Mesenchymal stem cell (in vitro differentiated cells and primary cell): ENCODE measurements around the gene ARL13B.

ENCODE experiments used
- DNase-seq: peaks from one replicate; pipeline ENCODE4 v3.0.0-alpha.2; 2013
- H2AFZ ChIP-seq: one replicate; pipeline ENCODE4 v1.6.1; 2013; ENCODE audit warnings: low read depth, mild to moderate bottlenecking, control low read depth, inconsistent platforms, low read length, moderate library complexity
- H2AK5ac ChIP-seq: 2 replicates; pipeline ENCODE4 v1.6.1; 2013; ENCODE audit warnings: low read length, moderate library complexity, mild to moderate bottlenecking, inconsistent platforms; ENCODE audit not compliant: severe bottlenecking
- H2BK120ac ChIP-seq: one replicate; pipeline ENCODE4 v1.6.1; 2013; ENCODE audit warnings: low read depth, mild to moderate bottlenecking, inconsistent platforms, low read length, moderate library complexity
- H2BK12ac ChIP-seq, 2 experiments: one replicate each; pipeline ENCODE4 v1.6.1; 2013; ENCODE audit warnings: inconsistent platforms in 2 of 2, low read length in 2 of 2, mild to moderate bottlenecking in 2 of 2, moderate library complexity in 2 of 2, control low read depth in 1 of 2
- H2BK15ac ChIP-seq: one replicate; pipeline ENCODE4 v1.6.1; 2013; ENCODE audit warnings: mild to moderate bottlenecking, low read depth, inconsistent platforms; ENCODE audit not compliant: poor library complexity, severe bottlenecking
- H2BK5ac ChIP-seq: 2 replicates; pipeline ENCODE4 v1.6.1; 2013; ENCODE audit warnings: low read depth, mild to moderate bottlenecking, low read length, control low read depth, inconsistent platforms; ENCODE audit not compliant: poor library complexity, severe bottlenecking
- H3K14ac ChIP-seq, 2 experiments: one replicate each; pipeline ENCODE4 v1.6.1; 2013; ENCODE audit warnings: inconsistent platforms in 2 of 2, low read length in 2 of 2, control low read depth in 1 of 2, mild to moderate bottlenecking in 1 of 2, moderate library complexity in 1 of 2
- H3K18ac ChIP-seq, 2 experiments: one replicate each; pipeline ENCODE4 v1.6.1; 2013; ENCODE audit warnings: inconsistent platforms in 2 of 2, low read length in 2 of 2, control low read depth in 1 of 2, low read depth in 1 of 2, mild to moderate bottlenecking in 1 of 2
- H3K23ac ChIP-seq, 2 experiments: one replicate each; pipeline ENCODE4 v1.6.1; 2013; ENCODE audit warnings: inconsistent platforms in 2 of 2, low read length in 2 of 2, mild to moderate bottlenecking in 2 of 2, moderate library complexity in 2 of 2, control low read depth in 1 of 2
- H3K27ac ChIP-seq: 2 replicates; pipeline ENCODE4 v1.5.1; 2013; ENCODE audit warnings: mild to moderate bottlenecking, moderate library complexity, low read length, control low read depth, inconsistent platforms; ENCODE audit not compliant: poor library complexity, severe bottlenecking
- H3K27me3 ChIP-seq, 2 experiments: 2 replicates each; pipeline versions ENCODE4 v1.6.1 to v1.7.0; 2013; ENCODE audit warnings: low read length in 2 of 2, mild to moderate bottlenecking in 2 of 2, moderate library complexity in 2 of 2, control low read depth in 1 of 2, inconsistent platforms in 1 of 2; ENCODE audit not compliant: control insufficient read depth in 1 of 2, insufficient read depth in 1 of 2
- H3K36me3 ChIP-seq, 2 experiments: 2 replicates each; pipeline versions ENCODE4 v1.6.1 to v1.7.0; 2013; ENCODE audit warnings: low read length in 2 of 2, control low read depth in 1 of 2, inconsistent platforms in 1 of 2, low read depth in 1 of 2, mild to moderate bottlenecking in 1 of 2; ENCODE audit not compliant: insufficient read depth in 2 of 2, control insufficient read depth in 1 of 2
- H3K4ac ChIP-seq, 2 experiments: one replicate each; pipeline ENCODE4 v1.6.1; 2013; ENCODE audit warnings: inconsistent platforms in 2 of 2, low read length in 2 of 2, mild to moderate bottlenecking in 2 of 2, moderate library complexity in 2 of 2, control low read depth in 1 of 2, low read depth in 1 of 2
- H3K4me1 ChIP-seq: 2 replicates; pipeline ENCODE4 v1.6.1; 2013; ENCODE audit warnings: low read depth, low read length, control low read depth; ENCODE audit not compliant: control insufficient read depth, insufficient read depth
- H3K4me2 ChIP-seq: 2 replicates; pipeline ENCODE4 v1.6.1; 2013; ENCODE audit warnings: low read length, mild to moderate bottlenecking, inconsistent platforms; ENCODE audit not compliant: poor library complexity, severe bottlenecking
- H3K4me3 ChIP-seq, 2 experiments: 2 replicates each; pipeline versions ENCODE4 v1.5.1 to v1.7.0; 2013; ENCODE audit warnings: low read length in 2 of 2, mild to moderate bottlenecking in 2 of 2, control low read depth in 1 of 2, low read depth in 1 of 2; ENCODE audit not compliant: insufficient read depth in 1 of 2
- H3K79me1 ChIP-seq: replicated peaks from 2 replicates; pipeline ENCODE4 v1.6.1; 2013; ENCODE audit warnings: mild to moderate bottlenecking, control low read depth, low read length, inconsistent platforms; ENCODE audit not compliant: poor library complexity, severe bottlenecking
- H3K9ac ChIP-seq: 2 replicates; pipeline ENCODE4 v1.7.0; 2013; ENCODE audit warnings: mild to moderate bottlenecking, low read length, moderate library complexity
- H3K9me3 ChIP-seq: 2 replicates; pipeline ENCODE4 v1.7.0; 2013; ENCODE audit warnings: mild to moderate bottlenecking, low read length; ENCODE audit not compliant: control insufficient read depth
- H4K8ac ChIP-seq: one replicate; pipeline ENCODE4 v1.6.1; 2013; ENCODE audit warnings: inconsistent platforms, mild to moderate bottlenecking, low read length, moderate library complexity
- H4K91ac ChIP-seq: one replicate; pipeline ENCODE4 v1.6.1; 2013; ENCODE audit warnings: mild to moderate bottlenecking, low read length, inconsistent platforms
- WGBS: methylation state at CpG from one replicate; pipeline ENCODE4 v1.1.7; 2013; ENCODE audit warnings: mixed read lengths; 5-methylcytosine and 5-hydroxymethylcytosine counted together

ARL13B gene

DNA sequence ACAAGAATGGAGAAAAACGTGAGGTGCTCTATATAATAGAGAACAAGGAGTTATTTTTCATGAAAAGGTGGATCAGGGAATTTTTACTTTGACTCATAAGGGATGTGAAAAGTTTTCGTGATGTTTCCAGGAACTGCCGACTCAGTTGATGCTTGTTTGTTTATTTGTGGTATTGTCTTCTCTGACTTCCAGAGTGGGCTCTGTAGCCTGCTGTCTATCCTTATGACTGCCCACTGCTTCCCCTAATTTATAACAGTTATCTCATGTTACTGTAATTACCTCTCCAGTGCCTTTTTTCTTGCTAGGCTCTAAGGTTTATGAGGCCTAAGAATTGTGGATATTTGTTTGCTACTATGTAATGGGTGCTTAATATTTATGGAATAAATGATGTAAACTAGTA lies 12.3 kb downstream of the ARL13B start:
- 46% methylated on average over 3 of the region's 3 CpGs for WGBS
- no peak overlapping the region for H3K23ac ChIP-seq

DNA sequence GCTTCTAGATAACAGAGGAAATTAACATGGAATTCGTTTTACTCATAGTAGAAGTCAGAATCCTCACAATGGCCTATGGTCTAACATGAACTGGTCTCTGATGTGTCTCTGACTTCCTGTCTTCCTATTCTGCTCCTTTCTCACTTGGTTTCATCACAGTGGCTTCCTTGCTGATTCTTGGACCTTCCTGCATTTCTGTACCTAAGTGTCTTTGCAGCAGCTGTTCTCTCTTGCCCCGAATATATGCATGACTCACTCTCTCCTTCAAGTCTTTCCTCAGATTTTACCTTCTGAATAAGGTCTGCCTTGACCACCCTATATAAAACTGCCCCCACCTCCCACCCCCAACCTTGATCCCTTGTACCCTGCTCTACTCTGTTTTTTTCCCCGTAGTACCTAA lies 14.1 kb downstream of the ARL13B start:
- H2BK5ac ChIP-seq, result no peak overlapping the region
- H2BK120ac ChIP-seq, result no peak overlapping the region
- no peak overlapping the region for H4K91ac ChIP-seq
- no peak overlapping the region for H3K14ac ChIP-seq
- no peak overlapping the region for H3K4ac ChIP-seq
- peak; percentile 62 for DNase-seq
- no peaks in the 10 kb centered on the region for H3K9me3 ChIP-seq
- H3K36me3 ChIP-seq, result peaks cover 3 to 4% of the 10 kb centered on the region in 2 experiments
- no peak overlapping the region for H2AK5ac ChIP-seq
- H3K27me3 ChIP-seq, result no peaks in the 10 kb centered on the region
- no peak overlapping the region for H3K27ac ChIP-seq
- H2BK12ac ChIP-seq, result no peak overlapping the region
- H3K4me2 ChIP-seq, result no peak overlapping the region
- H3K23ac ChIP-seq, result no peak overlapping the region
- peaks cover 22% of the 10 kb centered on the region for H3K79me1 ChIP-seq
- no peak overlapping the region for H3K4me3 ChIP-seq
- no peak overlapping the region for H2AFZ ChIP-seq
- WGBS, result 30% methylated on average over 2 of the region's 3 CpGs
- H3K18ac ChIP-seq, result no peak overlapping the region
- H3K4me1 ChIP-seq, result no peaks in the 10 kb centered on the region
- H4K8ac ChIP-seq, result no peak overlapping the region
- H3K9ac ChIP-seq, result no peak overlapping the region
- no peak overlapping the region for H2BK15ac ChIP-seq

More for the DNA sequence above, 12.3 kb downstream of the ARL13B start:
- no peaks in the 10 kb centered on the region for H3K27me3 ChIP-seq
- peaks cover 3 to 7% of the 10 kb centered on the region in 2 experiments for H3K36me3 ChIP-seq
- H3K79me1 ChIP-seq, result peaks cover 28% of the 10 kb centered on the region
- no peak overlapping the region for H3K4me2 ChIP-seq
- no peak overlapping the region for H3K18ac ChIP-seq
- peaks cover 4% of the 10 kb centered on the region for H3K4me1 ChIP-seq
- no peak overlapping the region for H2AFZ ChIP-seq
- H3K14ac ChIP-seq, result no peak overlapping the region
- peak; percentile 54 for DNase-seq
- no peak overlapping the region for H2BK12ac ChIP-seq
- no peak overlapping the region for H3K27ac ChIP-seq
- no peak overlapping the region for H2BK5ac ChIP-seq
- no peak overlapping the region for H3K9ac ChIP-seq
- no peak overlapping the region for H2AK5ac ChIP-seq
- H2BK120ac ChIP-seq, result no peak overlapping the region
- H4K8ac ChIP-seq, result no peak overlapping the region
- no peak overlapping the region for H3K4me3 ChIP-seq
- H3K9me3 ChIP-seq, result no peaks in the 10 kb centered on the region
- H3K4ac ChIP-seq, result no peak overlapping the region
- H4K91ac ChIP-seq, result no peak overlapping the region
- H2BK15ac ChIP-seq, result no peak overlapping the region

DNA sequence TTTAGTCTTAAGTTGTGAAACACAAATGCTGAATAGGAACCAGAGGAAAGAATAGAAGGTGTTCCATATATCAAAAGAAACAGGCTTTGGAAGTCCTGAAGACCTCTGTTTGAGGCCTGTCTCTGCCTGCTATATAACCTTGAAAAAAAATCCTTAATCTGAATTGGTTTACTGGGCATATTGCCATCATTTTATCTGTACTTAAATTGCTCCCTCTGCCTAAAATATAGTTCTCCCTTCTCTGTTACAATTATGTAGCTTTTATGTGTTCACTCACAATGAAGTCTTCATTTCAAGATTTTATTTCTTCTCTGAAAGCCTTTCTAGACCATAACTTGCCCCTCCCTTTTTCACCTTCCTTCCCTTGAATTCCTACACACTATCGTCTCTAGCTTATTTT lies 21.2 kb downstream of the ARL13B start:
- H3K4ac ChIP-seq, result no peak overlapping the region
- no peak overlapping the region for H3K23ac ChIP-seq
- no peak for DNase-seq
- H3K36me3 ChIP-seq, result peaks cover 4 to 9% of the 10 kb centered on the region in 2 experiments
- no peak overlapping the region for H2BK12ac ChIP-seq
- no peak overlapping the region for H2BK15ac ChIP-seq
- H3K27me3 ChIP-seq, result no peaks in the 10 kb centered on the region
- WGBS, result 100% methylated on average over 1 of the region's 1 CpG
- no peak overlapping the region for H3K18ac ChIP-seq
- no peak overlapping the region for H4K91ac ChIP-seq
- H2BK5ac ChIP-seq, result no peak overlapping the region
- H3K9me3 ChIP-seq, result no peaks in the 10 kb centered on the region
- H3K79me1 ChIP-seq, result peaks cover 8% of the 10 kb centered on the region
- no peak overlapping the region for H3K9ac ChIP-seq
- no peaks in the 10 kb centered on the region for H3K4me1 ChIP-seq
- no peak overlapping the region for H3K4me3 ChIP-seq
- no peak overlapping the region for H2AK5ac ChIP-seq
- H3K27ac ChIP-seq, result no peak overlapping the region
- H2AFZ ChIP-seq, result no peak overlapping the region
- no peak overlapping the region for H3K4me2 ChIP-seq
- no peak overlapping the region for H3K14ac ChIP-seq
- no peak overlapping the region for H2BK120ac ChIP-seq
- no peak overlapping the region for H4K8ac ChIP-seq

DNA sequence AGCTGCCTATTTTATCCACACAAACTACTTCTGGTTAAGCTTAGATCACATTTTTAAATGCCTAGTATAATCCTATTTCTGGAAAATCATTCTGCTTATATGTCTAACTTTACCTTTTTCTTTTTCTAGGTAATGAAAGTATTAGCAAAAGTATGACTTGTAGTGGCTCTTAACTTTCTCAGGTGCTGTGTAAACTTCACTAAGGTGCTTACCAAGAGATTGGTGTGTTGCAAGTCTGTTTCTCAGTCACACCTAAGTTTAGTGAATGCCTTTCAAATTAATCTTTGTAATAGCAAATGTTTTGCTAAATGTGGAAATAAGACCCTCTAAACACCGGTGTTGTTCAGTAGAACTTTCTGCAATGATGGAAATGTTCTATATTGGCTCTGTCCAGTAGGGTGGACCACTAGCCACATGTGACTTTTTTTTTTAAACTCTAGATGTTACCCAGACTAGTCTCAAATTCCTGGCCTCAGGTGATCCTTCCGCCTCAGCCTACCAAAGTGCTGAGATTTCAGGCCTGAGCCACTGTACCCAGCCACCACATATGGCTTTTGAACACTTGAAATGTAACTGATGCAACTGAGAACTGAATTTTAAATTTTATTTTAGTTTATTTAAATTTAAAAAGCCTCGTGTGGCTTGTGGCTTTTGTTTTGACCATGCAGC lies 22.0 kb downstream of the ARL13B start:
- Histone ChIP-seq H3K23ac (no peak overlapping the region), H2BK5ac (no peak overlapping the region), H3K79me1 (peaks cover 8% of the 10 kb centered on the region), H3K9me3 (no peaks in the 10 kb centered on the region), H3K4ac (no peak overlapping the region), H4K8ac (no peak overlapping the region), H3K27ac (no peak overlapping the region), H2AFZ (no peak overlapping the region), H3K4me1 (no peaks in the 10 kb centered on the region), H2BK12ac (no peak overlapping the region), H3K36me3 (peaks cover 0 to 6% of the 10 kb centered on the region in 2 experiments), H4K91ac (no peak overlapping the region), H3K14ac (no peak overlapping the region), H3K9ac (no peak overlapping the region), H2BK120ac (no peak overlapping the region), H3K18ac (no peak overlapping the region), H3K4me2 (no peak overlapping the region), H3K4me3 (no peak overlapping the region), H2AK5ac (no peak overlapping the region), H3K27me3 (no peaks in the 10 kb centered on the region), H2BK15ac (no peak overlapping the region)
- DNase-seq, result no peak
- WGBS, result 95% methylated on average over 3 of the region's 3 CpGs
